GM19463 (cell line): ENCODE data around the gene COL4A6.

Source experiments
- ATAC-seq: cut with Tn5 transposase; IDR thresholded peaks from one replicate; pipeline ENCODE4 v1.9.1; 2021; ENCODE audit warnings: mild to moderate bottlenecking, moderate library complexity; ENCODE audit not compliant: unreplicated experiment

The COL4A6 gene

DNA sequence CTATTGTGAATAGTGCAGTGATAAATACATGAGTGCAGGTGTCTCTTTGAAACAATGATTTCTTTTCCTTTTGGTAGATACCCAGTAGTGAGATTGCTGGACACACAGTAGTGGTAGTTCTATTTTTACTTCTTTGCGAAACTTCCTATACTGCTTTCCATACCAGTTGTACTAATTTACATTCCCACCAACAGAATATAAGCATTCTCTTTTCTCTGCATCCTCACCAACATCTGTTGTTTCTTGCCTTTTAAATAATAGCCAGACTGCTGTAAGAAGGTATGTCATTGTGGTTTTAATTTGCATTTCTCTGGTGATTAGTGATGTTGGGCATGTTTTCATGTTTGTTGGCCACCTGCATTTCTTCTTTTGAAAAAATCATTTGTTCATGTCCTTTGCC is 105.9 kb downstream of the COL4A6 start:
- ATAC-seq: peak; percentile 75

DNA sequence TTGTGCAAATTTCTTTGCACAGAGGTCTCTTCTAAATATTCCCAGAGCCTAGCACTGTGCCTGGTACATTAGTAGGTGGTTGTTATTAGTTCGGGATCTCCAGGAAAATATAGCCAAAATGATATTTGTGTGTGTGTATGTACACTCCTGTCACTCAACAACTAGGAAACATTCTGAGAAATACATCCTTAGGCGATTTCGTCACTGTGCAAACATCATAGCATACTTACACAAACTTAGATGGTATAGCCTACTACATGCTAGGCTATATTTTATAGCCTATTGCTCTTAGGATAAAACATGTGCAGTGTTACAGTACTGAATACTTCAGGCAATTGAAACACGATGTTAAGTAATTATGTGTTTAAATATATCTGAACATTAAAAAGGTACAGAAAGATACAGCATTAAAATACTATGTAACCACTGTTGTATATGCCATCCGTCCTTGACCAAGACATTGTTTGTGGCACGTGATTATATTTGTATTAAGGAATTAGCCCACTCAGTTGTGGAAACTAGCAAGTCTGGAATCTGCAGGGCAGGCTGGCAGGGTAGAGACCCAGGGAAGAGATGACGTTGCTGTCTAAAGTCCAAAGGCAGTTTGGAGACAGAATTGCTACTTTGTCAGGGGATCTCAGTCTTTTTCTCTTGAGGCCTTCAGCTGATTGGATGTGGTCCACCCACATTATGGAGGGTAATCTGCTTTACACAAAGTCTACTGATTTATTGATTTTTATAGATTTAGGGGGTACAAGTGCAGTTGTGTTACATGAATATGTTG is 106.9 kb downstream of the COL4A6 start:
- no peak for ATAC-seq

DNA sequence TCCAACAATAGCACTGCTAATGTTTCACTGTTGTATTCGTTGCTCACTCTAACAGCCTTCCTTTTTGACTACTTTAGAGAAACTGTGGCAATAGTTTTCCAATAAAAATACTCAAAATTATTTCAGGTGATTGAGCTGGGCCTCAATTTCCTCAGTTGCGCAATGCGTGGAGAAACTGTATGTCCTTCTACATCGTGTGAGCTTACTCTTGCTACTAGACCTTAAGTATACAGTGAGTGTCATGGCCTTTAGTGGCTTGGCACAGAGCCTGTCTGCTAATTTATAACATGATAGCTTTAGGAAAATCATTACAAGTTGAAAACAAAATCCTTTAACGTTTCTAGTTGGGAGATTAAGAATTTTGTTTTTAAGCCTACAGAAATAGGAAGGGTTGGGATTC is 114.5 kb downstream of the COL4A6 start:
- no peak for ATAC-seq

DNA sequence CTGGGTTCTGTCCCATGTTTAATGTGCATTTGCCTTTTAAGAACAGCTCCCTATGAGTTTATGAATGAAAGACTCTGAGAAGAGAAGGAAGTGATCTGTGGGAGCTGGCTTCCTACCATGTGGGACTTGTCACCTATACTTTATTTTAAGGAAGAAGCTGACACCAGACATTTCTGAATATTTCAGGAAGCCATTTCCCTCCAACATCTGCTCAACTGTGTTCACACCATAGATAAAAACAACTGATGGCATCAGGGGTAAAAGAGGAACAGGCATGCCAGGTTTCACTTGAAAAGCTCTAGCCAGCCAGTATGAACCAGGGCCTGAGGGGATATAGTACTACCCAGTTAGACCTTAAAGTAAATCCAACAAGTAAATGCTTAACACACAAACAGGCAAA is 116.0 kb downstream of the COL4A6 start:
- ATAC-seq: no peak

DNA sequence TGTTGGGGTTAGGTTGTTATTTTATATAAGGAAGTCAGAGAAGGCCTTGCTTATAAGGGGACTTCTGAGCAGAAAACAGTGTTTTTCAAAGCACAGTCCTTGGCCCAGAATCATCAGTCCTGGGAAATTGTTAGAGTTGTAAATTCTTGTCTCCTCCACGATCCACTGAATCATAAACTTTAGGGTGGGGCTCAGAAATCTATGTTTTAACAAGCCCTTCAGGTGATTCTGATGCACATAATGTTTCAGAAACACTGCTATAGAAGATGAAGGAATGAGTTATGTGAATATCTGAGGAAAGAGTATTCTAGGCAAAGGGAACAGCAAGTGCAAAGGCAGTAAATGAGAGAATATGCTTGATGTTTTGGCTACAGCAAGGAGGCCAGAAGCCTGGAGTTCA is 121.8 kb downstream of the COL4A6 start:
- ATAC-seq: no peak

DNA sequence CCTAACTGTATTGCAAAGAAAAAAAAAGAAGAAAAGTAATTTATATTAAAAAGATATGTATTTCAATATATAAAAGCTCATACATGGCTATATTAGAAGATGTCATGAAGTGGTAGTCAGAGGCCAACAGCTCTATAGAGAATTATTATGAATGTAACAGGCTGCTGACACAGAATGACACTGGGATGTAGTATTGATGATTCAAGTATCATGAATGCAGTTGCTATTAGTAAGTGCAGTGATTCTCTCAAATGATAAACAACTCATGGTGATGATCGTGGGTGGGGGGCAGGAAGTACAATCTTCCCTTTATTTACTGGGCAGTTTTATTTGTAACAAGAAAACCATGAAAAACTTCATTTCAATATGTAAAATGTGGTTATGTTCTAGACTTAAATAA is 124.6 kb downstream of the COL4A6 start:
- no peak for ATAC-seq

DNA sequence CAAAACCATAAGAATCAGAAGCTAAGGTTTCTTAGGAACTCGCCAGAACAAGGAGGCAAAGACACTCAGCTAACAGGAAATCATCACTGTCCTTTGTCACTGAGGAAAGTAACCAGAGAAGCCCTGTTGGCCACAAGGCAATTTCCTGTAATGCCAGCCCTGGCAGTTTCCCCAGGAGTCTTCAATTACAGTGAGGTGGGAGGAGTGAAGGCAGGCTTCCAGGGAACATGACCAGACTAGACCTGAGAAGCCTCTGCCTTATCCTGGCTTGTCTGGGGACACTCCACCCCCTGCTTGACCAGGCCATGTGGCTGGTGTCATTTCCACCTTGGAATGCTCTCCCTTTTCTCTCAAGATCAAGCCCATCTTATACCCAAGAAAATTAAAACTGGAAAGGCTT is 125.3 kb downstream of the COL4A6 start:
- ATAC-seq: no peak

DNA sequence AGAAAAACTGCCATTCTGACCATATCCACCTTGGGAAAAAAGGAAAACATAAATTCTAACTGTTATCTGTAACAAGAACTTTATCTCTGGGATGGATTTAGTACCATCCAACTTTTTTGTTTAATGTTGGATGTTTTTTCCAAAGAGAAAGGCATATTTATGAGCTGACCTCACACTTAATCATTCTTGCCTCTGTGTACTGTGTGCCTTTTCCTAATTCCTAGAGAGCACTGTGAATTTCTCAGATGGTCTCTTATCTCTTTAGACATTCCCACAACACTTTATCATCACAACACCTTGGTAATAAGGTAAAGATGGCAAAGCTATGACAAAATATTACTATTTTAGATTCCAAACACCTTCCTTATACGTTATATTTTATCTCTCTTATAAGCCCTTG is 126.2 kb downstream of the COL4A6 start:
- ATAC-seq: no peak

DNA sequence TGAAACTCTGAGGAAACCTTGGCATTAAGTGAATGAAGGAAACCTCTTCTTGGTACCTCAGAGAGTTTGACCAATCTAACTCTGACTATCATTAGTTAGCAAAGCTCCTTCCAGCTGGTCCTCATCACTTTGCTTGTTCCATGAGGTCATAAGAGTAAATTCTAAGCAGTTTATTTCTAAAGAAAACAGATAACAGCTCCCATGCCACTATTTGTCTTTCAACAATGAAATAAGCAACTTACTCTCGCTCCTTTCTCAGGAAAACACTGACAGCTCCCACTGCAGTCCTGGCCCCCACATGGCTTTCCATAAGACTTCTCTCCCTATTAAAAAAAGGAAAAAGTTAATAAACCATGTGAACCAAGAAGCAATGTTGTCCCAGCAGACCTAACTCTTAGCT is 127.7 kb downstream of the COL4A6 start:
- ATAC-seq: no peak

DNA sequence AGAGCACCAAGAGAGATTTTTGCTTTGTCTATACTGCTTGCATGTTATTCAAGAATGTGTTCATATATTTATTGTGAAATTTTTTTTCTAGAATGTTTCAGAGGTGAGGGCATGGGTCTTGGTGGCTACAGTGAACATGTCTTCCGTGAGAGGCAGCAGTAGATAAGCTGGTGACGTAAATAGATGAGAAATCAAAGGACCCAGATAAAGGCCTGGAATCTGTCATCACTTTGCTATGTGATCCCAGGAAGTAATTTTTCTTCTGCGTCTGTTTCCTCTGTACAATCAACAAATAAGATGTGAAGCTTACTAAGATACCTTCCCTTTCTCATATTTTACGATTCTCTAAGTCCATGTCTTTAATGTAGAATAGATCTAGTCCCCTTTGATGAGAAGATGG is 129.1 kb downstream of the COL4A6 start:
- no peak for ATAC-seq

DNA sequence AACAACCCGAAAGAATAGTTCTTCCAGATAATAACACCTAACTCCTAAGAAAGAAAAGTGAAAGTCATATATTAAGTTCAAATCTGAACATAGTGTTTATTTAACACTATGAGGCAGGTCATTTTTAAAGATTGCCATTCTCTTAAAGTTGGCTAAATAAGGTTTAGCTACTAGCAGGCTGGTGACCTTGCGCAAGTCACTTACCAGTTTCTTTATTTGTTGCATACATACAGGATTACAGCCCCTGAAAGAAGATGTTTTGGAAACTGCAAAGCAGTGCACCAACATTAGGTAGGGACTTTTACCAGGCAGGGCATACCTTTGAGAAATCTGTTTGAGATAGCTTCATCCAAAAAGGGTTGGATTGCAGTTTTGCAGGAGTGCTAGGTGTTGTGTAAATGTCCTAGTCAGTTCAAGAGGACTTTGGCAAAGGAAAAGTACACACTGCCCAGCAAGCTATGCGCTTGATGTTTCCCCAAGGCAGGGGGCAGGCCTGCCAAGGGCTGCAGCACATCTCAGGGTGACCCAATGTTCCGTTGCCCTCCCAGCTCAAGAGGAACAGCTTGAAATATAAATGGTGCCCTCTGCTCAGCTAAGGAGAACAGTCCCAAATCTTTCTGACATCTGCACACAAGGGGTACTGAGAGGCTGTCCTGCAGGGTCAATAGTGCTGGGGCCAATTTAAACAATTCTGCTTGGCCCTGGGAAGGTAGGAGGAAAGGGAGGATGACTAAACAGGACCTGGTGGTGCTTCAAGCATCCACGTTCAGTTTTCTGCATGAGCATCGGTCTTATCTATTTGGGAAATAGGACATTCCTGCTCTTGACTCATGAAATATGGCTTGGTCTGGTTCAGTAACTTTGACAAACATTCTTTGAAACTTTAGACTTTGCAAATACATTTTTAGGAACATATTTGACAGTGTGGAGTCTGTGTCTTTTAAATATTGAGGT is 130.8 kb downstream of the COL4A6 start:
- no peak for ATAC-seq

DNA sequence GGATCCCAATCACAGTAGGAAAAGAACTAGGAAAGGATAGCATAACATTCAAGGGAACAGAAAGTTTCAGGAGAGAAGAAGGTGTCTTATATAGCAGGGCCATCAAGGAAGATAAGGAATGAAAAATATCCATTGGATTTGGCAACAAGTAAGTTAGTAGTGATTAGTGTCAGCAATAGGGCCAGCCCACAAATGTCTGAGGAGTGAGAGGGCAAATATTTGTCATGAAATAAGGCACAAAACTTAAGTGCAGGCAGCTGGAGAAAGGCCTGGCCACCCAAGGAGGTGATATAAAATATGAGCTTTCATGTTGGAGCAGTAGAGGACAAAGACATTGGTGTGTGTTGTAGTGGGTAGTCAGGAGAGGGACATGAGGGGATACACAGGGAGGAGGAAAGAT is 132.1 kb downstream of the COL4A6 start:
- ATAC-seq: no peak

DNA sequence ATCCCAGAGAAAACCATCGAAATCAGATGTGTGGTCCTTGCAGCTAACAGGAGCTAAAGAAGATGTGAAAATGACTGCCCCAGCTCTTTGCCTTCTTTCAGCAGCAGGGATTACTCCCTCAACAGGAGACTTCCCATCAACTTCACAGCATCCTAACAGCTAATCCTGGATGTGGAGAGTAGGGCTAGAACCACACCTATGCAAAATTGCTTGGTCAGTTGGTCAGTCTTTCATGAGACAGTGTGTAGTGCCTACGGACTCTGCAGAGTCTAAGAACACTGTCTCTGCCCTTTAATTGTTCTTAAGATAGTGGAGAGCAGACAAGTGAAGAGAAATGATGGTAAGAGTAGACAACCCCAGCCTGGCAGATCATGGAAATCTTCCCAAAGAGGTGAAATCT is 133.5 kb downstream of the COL4A6 start:
- ATAC-seq: no peak

DNA sequence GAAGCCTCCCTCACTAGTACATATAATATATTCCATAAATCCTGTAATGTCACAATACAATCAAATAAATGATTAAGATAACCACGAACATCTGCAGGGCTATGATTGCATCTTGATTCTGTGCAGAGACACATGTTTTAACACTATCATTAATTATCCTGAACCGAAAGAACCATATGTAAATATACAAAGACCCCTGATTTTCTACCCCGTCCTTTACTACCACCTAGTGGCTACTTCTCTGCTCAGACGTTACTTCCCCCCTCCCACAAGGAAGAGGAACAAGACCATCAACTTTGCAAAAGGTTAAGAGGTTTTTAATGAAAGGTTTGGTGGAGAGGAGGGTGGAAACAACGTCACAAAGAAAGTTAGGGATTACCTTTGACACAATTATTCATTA is 134.0 kb downstream of the COL4A6 start:
- no peak for ATAC-seq

DNA sequence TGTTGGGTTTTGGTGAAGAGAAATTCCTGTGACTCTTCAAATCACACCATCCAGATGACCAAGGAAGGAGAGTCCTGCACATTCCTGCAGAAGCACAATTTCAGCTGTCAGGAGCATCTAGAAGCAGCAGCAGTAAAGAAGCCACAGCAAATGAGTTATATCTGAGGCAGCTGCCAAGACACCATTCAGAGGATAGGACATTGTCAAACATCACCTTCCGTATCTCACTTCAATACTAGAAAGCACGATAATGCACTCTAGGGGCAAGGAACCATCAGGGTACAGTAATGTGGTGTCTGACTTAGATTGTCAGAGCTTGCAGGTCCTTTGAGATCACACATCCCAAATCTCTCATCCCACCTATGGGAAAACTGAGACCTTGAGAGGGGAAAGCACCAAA is 134.5 kb downstream of the COL4A6 start:
- no peak for ATAC-seq

DNA sequence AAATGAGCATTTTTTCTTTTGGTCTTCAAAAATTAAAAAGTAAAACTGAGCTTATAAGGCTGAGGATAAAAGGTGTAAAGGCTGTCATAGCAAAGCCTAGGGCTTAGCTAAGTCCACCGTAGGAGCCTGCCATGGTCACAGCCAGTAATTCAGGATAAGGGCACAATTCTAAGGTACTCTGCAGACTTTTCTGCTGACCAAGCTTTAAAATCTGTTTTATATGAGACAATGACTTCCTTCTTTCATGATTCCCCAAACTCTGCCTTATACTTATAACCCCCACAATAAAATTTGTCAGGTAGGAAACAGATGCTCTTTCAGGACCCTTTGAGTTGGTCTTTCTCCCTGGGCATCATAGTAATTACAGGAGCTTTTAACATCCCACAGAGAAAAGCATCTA is 138.5 kb downstream of the COL4A6 start:
- peak; percentile 8 for ATAC-seq

DNA sequence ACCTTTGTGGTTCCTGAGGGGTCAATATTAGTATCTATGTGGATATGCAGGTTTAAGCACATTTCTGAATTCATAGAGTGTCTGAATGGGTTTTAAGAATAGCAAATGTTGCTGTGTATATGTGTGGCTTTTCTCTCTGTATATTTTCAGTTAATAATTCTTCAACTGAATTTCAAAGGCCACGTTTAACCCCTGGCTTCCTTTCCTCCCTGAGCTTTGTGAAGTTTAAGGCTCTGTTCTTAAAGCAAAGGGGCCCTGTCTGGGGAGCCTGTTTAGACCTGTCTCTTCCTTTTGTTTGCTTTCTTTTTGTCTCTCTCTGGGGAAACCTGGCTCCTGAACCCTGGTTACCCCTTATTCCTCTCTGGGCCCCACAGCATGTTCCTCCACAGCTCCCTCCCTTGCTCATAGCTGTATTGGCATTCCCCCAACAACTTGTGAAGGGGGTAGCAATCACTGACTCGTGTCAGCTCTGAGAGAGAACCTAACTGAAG is 139.1 kb downstream of the COL4A6 start:
- peak; percentile 73 for ATAC-seq

DNA sequence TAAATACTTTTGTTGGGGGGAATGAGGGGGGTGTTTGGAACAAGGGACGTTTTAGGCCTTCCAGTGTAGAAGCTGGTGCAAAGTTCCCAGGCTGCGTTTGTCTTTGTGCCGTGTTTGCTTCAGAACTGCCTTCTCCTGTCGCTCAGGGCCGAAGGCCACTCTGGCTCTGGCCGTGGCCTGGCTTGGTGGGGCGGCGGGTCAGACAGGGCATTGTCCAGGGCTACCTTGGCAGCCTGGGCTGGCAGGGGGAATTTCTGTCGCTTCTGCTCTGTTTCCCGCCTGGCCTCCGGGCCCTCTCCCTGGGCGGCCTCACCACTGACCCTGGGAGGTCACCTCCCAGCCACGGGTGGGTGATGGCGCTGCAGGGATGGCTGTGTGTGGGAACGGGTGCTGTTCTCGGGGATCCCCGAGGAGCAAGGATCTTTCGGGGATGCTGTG is 140.0 kb downstream of the COL4A6 start:
- no peak for ATAC-seq

DNA sequence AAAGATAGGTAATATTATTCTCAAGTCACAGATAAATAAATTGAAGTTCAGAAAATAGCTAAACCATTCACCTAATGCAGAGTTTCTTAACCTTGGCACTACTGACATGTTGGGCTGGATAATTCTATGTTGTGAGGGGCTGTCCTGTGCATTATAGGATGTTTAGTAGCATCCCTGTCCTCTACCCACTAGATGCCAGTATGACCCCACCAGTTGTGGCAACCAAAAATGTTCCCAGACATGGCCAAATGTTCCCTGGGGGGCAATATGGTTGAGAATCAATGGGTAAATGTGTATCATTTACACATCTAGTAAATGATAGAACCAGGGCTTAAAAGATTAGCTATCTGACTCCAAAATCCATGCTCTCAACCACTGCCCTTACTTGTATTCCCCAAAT is 140.9 kb downstream of the COL4A6 start:
- no peak for ATAC-seq

DNA sequence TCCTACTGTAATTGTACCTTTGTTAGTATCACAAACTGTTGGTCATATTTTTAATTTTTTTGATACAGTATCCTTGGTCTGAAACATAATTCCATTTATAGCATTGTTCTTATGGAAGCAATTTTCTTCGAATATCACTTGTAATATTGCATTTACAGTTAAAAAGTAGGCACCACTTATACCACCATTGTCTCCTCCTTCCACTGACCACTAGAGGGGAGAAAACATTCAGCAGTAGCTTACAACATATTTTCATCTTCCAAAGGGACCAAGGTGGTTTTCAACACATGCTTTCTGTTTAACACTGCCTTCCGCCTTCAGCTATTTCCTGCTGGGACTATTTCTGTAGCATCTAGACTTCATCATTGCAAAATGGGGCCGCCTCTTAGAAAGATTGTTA is 146.2 kb downstream of the COL4A6 start:
- ATAC-seq: no peak

DNA sequence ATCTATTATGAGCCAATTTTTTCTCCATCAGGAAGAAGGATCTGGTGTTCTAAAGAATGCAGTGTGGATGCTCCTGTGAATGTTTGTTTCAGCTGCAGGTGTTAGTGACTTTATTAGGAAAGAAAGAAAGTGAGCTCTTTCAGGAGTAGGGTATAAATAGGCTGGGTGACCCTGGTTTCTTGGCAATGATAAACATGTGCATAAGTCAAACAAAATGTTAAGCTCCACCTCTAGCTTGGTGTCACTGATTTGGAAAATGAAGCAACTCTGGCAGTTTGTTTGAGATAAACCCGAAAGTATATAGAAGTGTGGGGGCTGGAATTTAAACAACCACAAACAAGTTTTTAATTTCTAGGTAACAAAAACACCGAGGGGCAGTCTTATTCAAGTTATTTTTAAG is 152.3 kb downstream of the COL4A6 start:
- ATAC-seq: peak; percentile 9

DNA sequence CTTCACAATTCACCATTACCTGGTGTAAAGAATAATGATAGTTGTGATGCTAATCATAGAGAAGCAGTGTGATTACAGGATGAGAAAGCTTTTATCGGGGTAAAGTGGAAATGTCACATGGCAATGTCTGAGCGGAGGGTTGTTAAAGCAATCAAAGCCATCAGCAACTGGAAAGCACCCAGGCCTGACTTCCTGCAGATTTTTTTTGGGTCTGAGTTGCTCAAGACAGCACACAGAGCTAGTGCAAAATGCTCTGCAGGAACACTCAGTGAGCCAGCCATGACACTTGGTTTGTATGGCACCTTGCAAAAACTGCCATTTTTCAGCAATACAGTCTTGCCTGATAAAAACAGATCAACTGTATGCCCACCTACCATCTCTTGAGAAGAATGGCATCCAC is 152.9 kb downstream of the COL4A6 start:
- ATAC-seq: peak; percentile 56
